ENCODE data around the gene PRKN. TPM values are rescaled to one million over a fixed set of nuclear protein-coding genes. Genes with fewer than 3 reads are reported as not detected.

Gene PRKN
- total and polyA plus RNA-seq, 8 donors: 0.82 to 7.2 (median 2.9) TPM

DNA sequence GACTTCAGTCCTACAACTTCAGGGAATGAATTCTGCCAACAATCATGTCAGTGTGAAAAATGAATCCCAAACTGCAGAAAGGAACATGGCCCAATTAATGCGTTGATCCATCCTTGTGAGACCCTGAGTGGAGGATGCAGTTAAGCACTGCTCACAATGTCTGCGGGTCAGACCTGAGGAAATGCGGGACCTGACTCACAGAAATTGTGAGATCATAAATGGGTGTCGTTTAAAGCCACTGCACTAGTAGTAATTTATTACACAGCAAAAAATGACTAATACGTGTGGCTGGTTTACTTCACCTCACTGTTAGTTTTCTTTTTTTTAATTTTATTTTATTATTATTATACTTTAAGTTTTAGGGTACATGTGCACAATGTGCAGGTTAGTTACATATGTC lies 505.0 kb downstream of the PRKN start:
- FAIRE-seq: no peak
- 91 to 92% methylated on average over 5 of the region's 5 CpGs for WGBS, 2 donors
- intact Hi-C loops (cut with DNase I): no loop called here

DNA sequence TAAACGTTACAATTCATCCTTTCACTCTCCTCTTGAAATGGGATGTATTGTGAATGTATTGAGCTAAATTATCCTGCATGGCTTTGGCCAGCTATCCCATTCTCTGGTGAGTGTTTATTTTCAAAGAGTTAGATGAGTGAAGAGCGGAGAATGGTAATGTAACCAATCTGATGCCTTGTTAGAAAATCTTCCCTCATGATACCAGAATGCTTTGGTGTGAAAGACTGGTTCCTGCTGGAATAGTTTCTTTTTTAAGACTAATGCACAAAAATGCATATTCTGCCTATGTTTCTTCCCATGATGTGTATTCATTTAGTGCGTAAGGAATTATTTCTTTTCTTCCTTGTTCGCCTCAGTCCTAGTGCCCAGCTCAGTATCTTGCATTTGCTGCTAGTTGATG lies 506.7 kb downstream of the PRKN start:
- intact Hi-C loops (cut with DNase I): no loop called here
- FAIRE-seq: no peak
- no peaks in the 10 kb centered on the region for H3K36me3 ChIP-seq
- no peaks in the 10 kb centered on the region for H3K4me1 ChIP-seq
- H3K27ac ChIP-seq: no peak overlapping the region
- ATAC-seq: no peak
- no peak overlapping the region for H3K4me3 ChIP-seq
- TF ChIP-seq, protein P1, sequence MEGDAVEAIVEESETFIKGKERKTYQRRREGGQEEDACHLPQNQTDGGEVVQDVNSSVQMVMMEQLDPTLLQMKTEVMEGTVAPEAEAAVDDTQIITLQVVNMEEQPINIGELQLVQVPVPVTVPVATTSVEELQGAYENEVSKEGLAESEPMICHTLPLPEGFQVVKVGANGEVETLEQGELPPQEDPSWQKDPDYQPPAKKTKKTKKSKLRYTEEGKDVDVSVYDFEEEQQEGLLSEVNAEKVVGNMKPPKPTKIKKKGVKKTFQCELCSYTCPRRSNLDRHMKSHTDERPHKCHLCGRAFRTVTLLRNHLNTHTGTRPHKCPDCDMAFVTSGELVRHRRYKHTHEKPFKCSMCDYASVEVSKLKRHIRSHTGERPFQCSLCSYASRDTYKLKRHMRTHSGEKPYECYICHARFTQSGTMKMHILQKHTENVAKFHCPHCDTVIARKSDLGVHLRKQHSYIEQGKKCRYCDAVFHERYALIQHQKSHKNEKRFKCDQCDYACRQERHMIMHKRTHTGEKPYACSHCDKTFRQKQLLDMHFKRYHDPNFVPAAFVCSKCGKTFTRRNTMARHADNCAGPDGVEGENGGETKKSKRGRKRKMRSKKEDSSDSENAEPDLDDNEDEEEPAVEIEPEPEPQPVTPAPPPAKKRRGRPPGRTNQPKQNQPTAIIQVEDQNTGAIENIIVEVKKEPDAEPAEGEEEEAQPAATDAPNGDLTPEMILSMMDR (IDR thresholded peaks at IDR 0.05): no peak
- no peaks in the 10 kb centered on the region for H3K9me3 ChIP-seq
- 95 to 97% methylated on average over 4 of the region's 4 CpGs for WGBS, 2 donors
- DNase-seq: no peak
- H3K27me3 ChIP-seq: no peaks in the 10 kb centered on the region

More for the DNA sequence above, 505.0 kb downstream of the PRKN start:
- Histone ChIP-seq H3K4me3 (no peak overlapping the region), H3K36me3 (no peaks in the 10 kb centered on the region), H3K27ac (no peak overlapping the region), H3K27me3 (no peaks in the 10 kb centered on the region), H3K4me1 (no peaks in the 10 kb centered on the region), H3K9me3 (no peaks in the 10 kb centered on the region)
- TF ChIP-seq, protein P1 (IDR thresholded peaks at IDR 0.05): no peak
- ATAC-seq: no peak
- DNase-seq: no peak

DNA sequence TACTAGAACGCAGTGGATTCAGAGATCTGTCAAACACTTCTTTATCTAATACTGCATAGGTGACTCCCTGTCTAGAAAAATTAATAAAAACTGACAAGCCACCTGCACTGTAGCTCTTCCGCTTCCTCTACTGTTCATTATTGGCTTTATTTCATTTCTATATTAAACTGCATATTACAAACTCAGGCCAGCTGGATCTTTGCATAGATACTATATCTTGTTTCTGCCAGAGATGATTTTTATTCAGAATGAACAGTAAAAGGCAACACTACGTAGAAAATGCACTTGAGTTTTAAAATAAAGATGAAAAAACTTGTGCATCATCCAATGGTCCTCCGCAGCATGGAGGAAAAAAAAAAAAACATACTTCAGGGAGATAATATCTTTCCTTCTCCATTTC lies 508.3 kb downstream of the PRKN start:
- no peak overlapping the region for H3K4me3 ChIP-seq
- H3K27ac ChIP-seq: no peak overlapping the region
- 91 to 92% methylated on average over 4 of the region's 4 CpGs for WGBS, 2 donors
- ATAC-seq (no peak), FAIRE-seq (no peak), DNase-seq (no peak)
- H3K4me1 ChIP-seq: no peaks in the 10 kb centered on the region
- H3K27me3 ChIP-seq: no peaks in the 10 kb centered on the region
- intact Hi-C loops (cut with DNase I): no loop called here
- H3K36me3 ChIP-seq: no peaks in the 10 kb centered on the region
- H3K9me3 ChIP-seq: no peaks in the 10 kb centered on the region
- TF ChIP-seq, protein P1 (IDR thresholded peaks at IDR 0.05): no peak

DNA sequence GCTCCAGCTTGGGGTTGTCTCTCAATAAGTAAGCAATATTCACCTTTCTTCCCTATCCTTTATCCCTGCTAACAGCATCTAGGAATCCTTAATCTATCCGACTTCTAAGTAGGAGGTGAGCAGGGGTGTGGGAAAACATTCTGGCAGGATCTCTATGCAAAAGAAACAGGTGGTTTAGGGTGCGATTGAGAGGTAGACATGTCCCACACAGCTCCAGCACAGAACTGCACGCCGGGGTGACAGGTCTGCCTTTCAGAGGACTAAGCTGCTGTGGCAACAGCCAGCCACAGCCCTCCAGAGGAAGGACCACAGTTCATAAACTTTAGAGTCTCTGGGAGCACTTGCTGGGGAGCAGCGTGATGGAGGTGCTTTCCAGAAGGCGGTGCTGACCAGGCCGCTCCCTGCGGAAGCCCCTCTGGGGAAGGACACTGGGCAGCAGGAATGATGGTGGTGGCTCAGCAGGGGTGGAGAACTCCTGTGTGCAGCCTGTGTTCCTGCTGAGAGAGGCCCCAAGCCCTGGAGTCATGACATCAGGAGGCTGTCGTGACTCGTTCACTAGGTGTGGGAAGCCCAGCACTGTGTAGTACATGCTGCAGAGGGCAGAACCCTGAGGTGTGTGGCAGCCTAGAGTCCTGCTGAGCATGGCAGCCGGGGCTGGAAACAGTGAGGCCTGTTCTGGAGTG lies 509.6 kb downstream of the PRKN start:
- no peak overlapping the region for H3K4me3 ChIP-seq
- FAIRE-seq: no peak
- H3K36me3 ChIP-seq: no peaks in the 10 kb centered on the region
- H3K27ac ChIP-seq: no peak overlapping the region
- 85 to 95% methylated on average over 11 of the region's 11 CpGs for WGBS, 2 donors
- no peak for DNase-seq
- TF ChIP-seq, protein P1 (IDR thresholded peaks at IDR 0.05): no peak
- no peaks in the 10 kb centered on the region for H3K9me3 ChIP-seq
- intact Hi-C loops (cut with DNase I): no loop called here
- no peaks in the 10 kb centered on the region for H3K27me3 ChIP-seq
- no peaks in the 10 kb centered on the region for H3K4me1 ChIP-seq
- no peak for ATAC-seq

DNA sequence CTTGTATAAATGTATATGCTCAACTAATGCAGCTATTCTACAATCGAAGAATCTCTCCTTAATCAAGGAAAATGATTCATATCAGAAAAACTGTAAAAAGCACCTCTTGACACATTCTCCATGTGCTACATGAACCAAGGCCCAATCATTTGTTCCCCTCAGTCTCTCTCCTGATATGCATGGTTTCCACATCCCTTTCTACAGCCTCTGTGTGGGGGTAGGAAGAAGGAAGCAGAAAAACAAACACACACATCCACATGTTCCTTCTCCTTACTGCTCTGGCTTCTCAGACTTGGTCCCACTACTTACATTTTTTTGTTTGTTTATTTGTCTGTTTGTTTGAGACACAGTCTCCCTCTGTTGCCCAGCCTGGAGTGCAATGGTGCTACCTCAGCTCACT lies 510.5 kb downstream of the PRKN start:
- intact Hi-C loops (cut with DNase I): no loop called here
- FAIRE-seq: no peak
- no peak for ATAC-seq
- no peak overlapping the region for H3K27ac ChIP-seq
- no peaks in the 10 kb centered on the region for H3K36me3 ChIP-seq
- DNase-seq: no peak
- no peak overlapping the region for H3K4me3 ChIP-seq
- peaks cover 0 to 4% (median 0%) of the 10 kb centered on the region in 3 donors for H3K4me1 ChIP-seq
- no peaks in the 10 kb centered on the region for H3K27me3 ChIP-seq
- TF ChIP-seq, protein P1 (IDR thresholded peaks at IDR 0.05): no peak
- no peaks in the 10 kb centered on the region for H3K9me3 ChIP-seq
- 75 to 77% methylated on average over 1 of the region's 1 CpG for WGBS, 2 donors

Measured in pancreas (tissue), 10 donors.